Measurements from ENCODE around the gene EBP.

The EBP gene

GRCh38 chrX:48514126-48514806 is 7.3 kb upstream of the EBP start:
- DNase-seq (ENCODE audit: low read depth in 1 of 2, low spot score in 1 of 2), result no peak
- Histone ChIP-seq H3K27me3 (ENCODE audit: insufficient read depth, poor library complexity, severe bottlenecking) (no peaks in the 10 kb centered on the region), H3K4me3 (replicated peaks; ENCODE audit: insufficient read depth, low read length) (no peak overlapping the region), H3K27ac (replicated peaks) (no peak overlapping the region)
- no peak for TF ChIP-seq GABPA (IDR thresholded peaks at IDR 0.05; ENCODE audit: low read depth)
- TF ChIP-seq SPI1 (IDR thresholded peaks at IDR 0.05; ENCODE audit: borderline replicate concordance, low read depth), result no peak
- TF ChIP-seq POLR2AphosphoS5 (IDR thresholded peaks at IDR 0.05; ENCODE audit: low read depth), result no peak
- TF ChIP-seq REST (IDR thresholded peaks at IDR 0.05; ENCODE audit: insufficient replicate concordance, low read depth), result no peak
- no peak for TF ChIP-seq CTCF (IDR thresholded peaks at IDR 0.05; ENCODE audit: insufficient read depth, low read length)

DNA sequence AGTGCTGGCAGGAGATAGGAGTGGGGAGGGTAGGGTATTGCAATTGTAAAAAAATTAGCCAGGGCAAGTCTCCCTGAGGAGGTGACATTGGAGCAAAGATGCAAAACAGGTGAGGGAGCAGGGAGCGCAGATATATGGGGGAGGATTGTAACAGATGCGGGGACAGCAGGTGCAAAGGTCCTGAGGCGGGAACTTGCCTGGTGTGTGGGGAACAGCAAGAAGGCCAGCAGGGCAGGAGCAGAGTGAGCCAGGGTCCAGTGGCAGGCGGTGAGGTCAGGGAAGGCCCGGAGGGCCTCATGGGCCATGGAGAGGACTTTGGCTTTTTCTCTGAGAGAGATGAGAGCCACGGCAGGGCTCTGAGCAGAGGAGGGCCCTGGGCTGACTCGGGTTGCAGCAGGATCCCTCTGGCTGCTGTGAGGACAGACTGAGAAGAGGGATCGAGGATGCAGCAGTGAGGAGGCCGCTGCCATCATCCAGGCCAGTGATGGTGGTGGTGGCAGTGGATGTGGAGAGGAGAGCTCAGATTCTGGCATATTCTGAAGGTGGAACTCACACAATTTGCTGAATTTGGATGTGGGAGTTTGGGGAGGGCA is 6.6 kb upstream of the EBP start:
- Histone ChIP-seq H3K27ac (replicated peaks) (no peak overlapping the region), H3K4me3 (replicated peaks; ENCODE audit: insufficient read depth, low read length) (no peak overlapping the region), H3K27me3 (ENCODE audit: insufficient read depth, poor library complexity, severe bottlenecking) (no peaks in the 10 kb centered on the region)
- no peak for DNase-seq (ENCODE audit: low read depth in 1 of 2, low spot score in 1 of 2)
- TF ChIP-seq CTCF (IDR thresholded peaks at IDR 0.05; ENCODE audit: insufficient read depth, low read length) (no peak), REST (IDR thresholded peaks at IDR 0.05; ENCODE audit: insufficient replicate concordance, low read depth) (no peak), SPI1 (IDR thresholded peaks at IDR 0.05; ENCODE audit: borderline replicate concordance, low read depth) (no peak), GABPA (IDR thresholded peaks at IDR 0.05; ENCODE audit: low read depth) (no peak), POLR2AphosphoS5 (IDR thresholded peaks at IDR 0.05; ENCODE audit: low read depth) (no peak)

DNA sequence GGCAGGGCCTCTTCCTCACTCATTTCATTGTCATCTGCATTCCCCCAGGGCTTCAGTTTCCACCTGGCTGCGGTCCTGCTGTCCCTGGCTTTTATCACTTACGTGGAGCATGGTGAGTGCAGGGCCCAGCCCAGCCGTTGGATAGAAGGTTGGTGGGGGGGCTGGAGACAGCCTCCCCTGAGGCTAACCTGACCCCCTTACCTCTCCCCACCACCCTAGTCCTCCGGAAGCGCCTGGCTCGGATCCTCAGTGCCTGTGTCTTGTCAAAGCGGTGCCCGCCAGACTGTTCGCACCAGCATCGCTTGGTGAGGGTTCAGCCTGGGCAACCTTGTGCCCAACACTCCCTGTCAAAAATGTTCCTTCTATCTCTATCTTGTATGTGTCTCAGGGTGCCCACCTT is 5.8 kb upstream of the EBP start:
- TF ChIP-seq REST (IDR thresholded peaks at IDR 0.05; ENCODE audit: insufficient replicate concordance, low read depth) (no peak), SPI1 (IDR thresholded peaks at IDR 0.05; ENCODE audit: borderline replicate concordance, low read depth) (no peak), GABPA (IDR thresholded peaks at IDR 0.05; ENCODE audit: low read depth) (no peak), CTCF (IDR thresholded peaks at IDR 0.05; ENCODE audit: insufficient read depth, low read length) (no peak), POLR2AphosphoS5 (IDR thresholded peaks at IDR 0.05; ENCODE audit: low read depth) (no peak)
- no peak for DNase-seq (ENCODE audit: low read depth in 1 of 2, low spot score in 1 of 2)
- Histone ChIP-seq H3K4me3 (replicated peaks; ENCODE audit: insufficient read depth, low read length) (no peak overlapping the region), H3K27ac (replicated peaks) (no peak overlapping the region), H3K27me3 (ENCODE audit: insufficient read depth, poor library complexity, severe bottlenecking) (no peaks in the 10 kb centered on the region)

Data from HL-60 (cell line).